H1 (cell line): ENCODE results near the gene UGGT1. TPM values are rescaled to one million over a fixed set of nuclear protein-coding genes. Genes with fewer than 3 reads are reported as not detected.

Experiments used
- CTCF ChIA-PET: fragments of 300-600 bp; sonication (Branson Sonifier 250); formaldehyde crosslinking; loops from one replicate; lab custom pipeline; 2021; ENCODE audit not compliant: partially characterized antibody; lab: Charles Lee
- POLR2A ChIA-PET: fragments of 300-600 bp; sonication (Branson Sonifier 250); formaldehyde crosslinking; loops from one replicate; lab custom pipeline; 2021; ENCODE audit warnings: inconsistent platforms; ENCODE audit not compliant: partially characterized antibody; lab: Charles Lee
- DNase-seq, 2 experiments: peaks; one replicate each; pipeline versions ENCODE4 v3.0.0 to v3.0.0-alpha.2; 2010 to 2022; ENCODE audit warnings: low spot score in 2 of 2, low read depth in 1 of 2, mixed read lengths in 1 of 2
- FAIRE-seq: peaks from 2 replicates; lab custom pipeline; 2011; peaks lifted over from hg19 to GRCh38; lab: Jason Lieb, UNC
- H2AFZ ChIP-seq: 2 replicates; pipeline ENCODE4 v1.8.1; 2012; ENCODE audit warnings: low read length, inconsistent platforms
- H2AK5ac ChIP-seq: 2 replicates; pipeline ENCODE4 v1.6.1; 2013; ENCODE audit warnings: low read depth, low read length
- H2BK120ac ChIP-seq: replicated peaks from 2 replicates; pipeline ENCODE3; 2013; ENCODE audit warnings: low read depth, low read length, inconsistent platforms
- H2BK12ac ChIP-seq: 2 replicates; pipeline ENCODE4 v1.6.1; 2013; ENCODE audit warnings: low read depth, low read length
- H2BK15ac ChIP-seq: 2 replicates; pipeline ENCODE4 v1.6.1; 2013; ENCODE audit warnings: low read length
- H2BK20ac ChIP-seq: 2 replicates; pipeline ENCODE4 v1.6.1; 2013; ENCODE audit warnings: low read length
- H2BK5ac ChIP-seq: 2 replicates; pipeline ENCODE4 v1.6.1; 2013; ENCODE audit warnings: low read depth, low read length
- H3K14ac ChIP-seq: 2 replicates; pipeline ENCODE4 v1.6.1; 2013; ENCODE audit warnings: inconsistent platforms; ENCODE audit not compliant: insufficient read length
- H3K18ac ChIP-seq: 2 replicates; pipeline ENCODE4 v1.6.1; 2013; ENCODE audit warnings: low read length; ENCODE audit errors: extremely low read depth
- H3K23ac ChIP-seq: 2 replicates; pipeline ENCODE4 v1.6.1; 2013; ENCODE audit warnings: inconsistent platforms; ENCODE audit not compliant: insufficient read length
- H3K23me2 ChIP-seq: 2 replicates; pipeline ENCODE4 v1.6.1; 2013; ENCODE audit warnings: low read depth, low read length
- H3K27ac ChIP-seq: 2 replicates; pipeline ENCODE4 v1.6.1; 2011; ENCODE audit warnings: low read depth, low read length, inconsistent platforms
- H3K27me3 ChIP-seq, 4 experiments: replicated peaks in 1 of 4; 1 replicate in 1 of 4; 2 replicates in 3 of 4; pipeline versions ENCODE4 v1.6.1 to v1.8.1; 2011 to 2013; ENCODE audit warnings: low read length in 3 of 4, mild to moderate bottlenecking in 3 of 4, inconsistent platforms in 2 of 4, mixed read lengths in 2 of 4, moderate library complexity in 1 of 4; ENCODE audit not compliant: control insufficient read depth in 3 of 4, insufficient read depth in 3 of 4; ENCODE audit errors: extremely low read depth in 1 of 4
- H3K36me3 ChIP-seq, 4 experiments: 2 replicates each; pipeline versions ENCODE4 v1.6.1 to v1.8.1; 2011 to 2013; ENCODE audit warnings: mild to moderate bottlenecking in 4 of 4, low read length in 3 of 4, moderate library complexity in 2 of 4, control low read depth in 1 of 4, inconsistent platforms in 1 of 4; ENCODE audit not compliant: insufficient read depth in 4 of 4, control insufficient read depth in 2 of 4
- H3K4ac ChIP-seq: replicated peaks from 2 replicates; pipeline ENCODE3; 2013; ENCODE audit warnings: low read length, low read depth, mixed read lengths, inconsistent platforms; ENCODE audit not compliant: insufficient read length
- H3K4me1 ChIP-seq, 4 experiments: replicated peaks in 1 of 4; 1 replicate in 1 of 4; 2 replicates in 3 of 4; pipeline versions ENCODE4 v1.6.1 to v1.8.1; 2011 to 2013; ENCODE audit warnings: low read length in 3 of 4, inconsistent platforms in 2 of 4, mixed read lengths in 1 of 4; ENCODE audit not compliant: insufficient read depth in 4 of 4, control insufficient read depth in 3 of 4
- H3K4me2 ChIP-seq, 2 experiments: 2 replicates each; pipeline versions ENCODE4 v1.6.1 to v1.8.1; 2011 to 2013; ENCODE audit warnings: low read depth in 2 of 2, low read length in 2 of 2, control low read depth in 1 of 2, inconsistent platforms in 1 of 2, mild to moderate bottlenecking in 1 of 2; ENCODE audit not compliant: insufficient read depth in 1 of 2
- H3K4me3 ChIP-seq, 4 experiments: fragments of 200-600, 300-600 bp in 1 of 4; sonication (generic), shearing (Covaris generic), sonication (Bioruptor Twin) in 1 of 4; 2 replicates each; pipeline versions ENCODE4 v1.5.1 to v1.8.1; 2011 to 2016; ENCODE audit warnings: low read length in 4 of 4, low read depth in 3 of 4, control low read depth in 2 of 4, inconsistent platforms in 2 of 4, mild to moderate bottlenecking in 2 of 4, mixed read lengths in 1 of 4, moderate library complexity in 1 of 4; ENCODE audit not compliant: insufficient read depth in 2 of 4; ENCODE audit errors: extremely low read depth in 1 of 4
- H3K56ac ChIP-seq: replicated peaks from 2 replicates; pipeline ENCODE3; 2013; ENCODE audit warnings: low read depth, mild to moderate bottlenecking, mixed read lengths, low read length, inconsistent platforms; ENCODE audit not compliant: insufficient read length
- H3K79me1 ChIP-seq: 2 replicates; pipeline ENCODE4 v1.6.1; 2013; ENCODE audit warnings: low read depth, low read length, control low read depth
- H3K79me2 ChIP-seq, 2 experiments: 2 replicates each; pipeline versions ENCODE4 v1.6.1 to v1.8.1; 2012 to 2013; ENCODE audit warnings: low read length in 2 of 2, mild to moderate bottlenecking in 2 of 2, inconsistent platforms in 1 of 2; ENCODE audit not compliant: insufficient read depth in 2 of 2, control insufficient read depth in 1 of 2
- H3K9ac ChIP-seq, 4 experiments: replicated peaks in 1 of 4; 1 replicate in 1 of 4; 2 replicates in 3 of 4; pipeline versions ENCODE4 v1.6.1 to v1.8.1; 2011 to 2013; ENCODE audit warnings: low read depth in 3 of 4, low read length in 3 of 4, control low read depth in 2 of 4, mild to moderate bottlenecking in 2 of 4, moderate library complexity in 2 of 4, inconsistent platforms in 1 of 4; ENCODE audit errors: extremely low read depth in 1 of 4
- H3K9me3 ChIP-seq, 2 experiments: 2 replicates each; pipeline versions ENCODE4 v1.6.1 to v1.8.1; 2012 to 2013; ENCODE audit warnings: mild to moderate bottlenecking in 2 of 2, moderate library complexity in 2 of 2, control low read depth in 1 of 2, inconsistent platforms in 1 of 2, low read depth in 1 of 2, low read length in 1 of 2, mixed read lengths in 1 of 2; ENCODE audit not compliant: insufficient read depth in 2 of 2
- H4K20me1 ChIP-seq, 2 experiments: replicated peaks in 1 of 2; 2 replicates each; pipeline versions ENCODE3 to v1.8.1; 2011 to 2013; ENCODE audit warnings: inconsistent platforms in 2 of 2, low read length in 2 of 2, mild to moderate bottlenecking in 1 of 2; ENCODE audit not compliant: insufficient read depth in 2 of 2, control insufficient read depth in 1 of 2
- H4K5ac ChIP-seq: 2 replicates; pipeline ENCODE4 v1.6.1; 2013; ENCODE audit warnings: low read length, low read depth, mixed read lengths, inconsistent platforms; ENCODE audit not compliant: insufficient read length
- H4K8ac ChIP-seq: 2 replicates; pipeline ENCODE4 v1.8.0; 2013; ENCODE audit warnings: mild to moderate bottlenecking, moderate library complexity, low read length, inconsistent platforms; ENCODE audit not compliant: insufficient read depth; ENCODE audit errors: extremely low read depth
- H4K91ac ChIP-seq: replicated peaks from 2 replicates; pipeline ENCODE3; 2013; ENCODE audit warnings: low read length, mixed read lengths, inconsistent platforms; ENCODE audit not compliant: insufficient read length
- BCL11A ChIP-seq, 2 experiments: IDR thresholded peaks; one replicate each; pipeline ENCODE4 v1.6.1; 2011; ENCODE audit warnings: low read depth in 2 of 2, low read length in 2 of 2, mild to moderate bottlenecking in 2 of 2
- PHF8 ChIP-seq: fragments of 200-600 bp; sonication (generic); conservative IDR thresholded peaks from 2 replicates; pipeline ENCODE4 v1.7.1; 2012; ENCODE audit warnings: low read depth, mild to moderate bottlenecking, inconsistent platforms, low read length, moderate library complexity
- RAD21 ChIP-seq, 2 experiments: IDR thresholded peaks in 1 of 2; conservative IDR thresholded peaks in 1 of 2; 2 replicates each; pipeline ENCODE4 v1.6.1; 2011; ENCODE audit warnings: low read depth in 2 of 2, low read length in 2 of 2, improper control_type of control experiment in 1 of 2, inconsistent platforms in 1 of 2, mild to moderate bottlenecking in 1 of 2, moderate library complexity in 1 of 2
- SP4 ChIP-seq: IDR thresholded peaks from 2 replicates; pipeline ENCODE4 v1.6.1; 2012; ENCODE audit warnings: low read length, inconsistent platforms
- SUZ12 ChIP-seq: fragments of 200-600 bp; sonication (generic); IDR thresholded peaks from 2 replicates; pipeline ENCODE4 v1.6.1; 2012; ENCODE audit warnings: mild to moderate bottlenecking, inconsistent platforms, low read length, moderate library complexity, mixed read lengths
- WGBS, 2 experiments: shearing (Covaris generic) in 1 of 2; methylation state at CpG; one replicate each; pipeline versions ENCODE4 v1.1.6 to v1.1.7; 2013 to 2015; ENCODE audit warnings: low lambda C conversion rate in 2 of 2, mixed read lengths in 2 of 2, inconsistent platforms in 1 of 2, low coverage in 1 of 2, missing lambda C conversion rate in 1 of 2; ENCODE audit not compliant: insufficient replicate concordance in 2 of 2, insufficient coverage in 1 of 2, insufficient read length in 1 of 2; ENCODE audit errors: extremely low coverage in 1 of 2, missing lambda C conversion rate in 1 of 2; 5-methylcytosine and 5-hydroxymethylcytosine counted together
- polyA plus RNA-seq, 7 experiments: library from polyadenylated mRNA; depleted of rRNA in 3 of 7; stranded (reverse) in 5 of 7; unstranded in 2 of 7; fragments of >200 nt in 5 of 7; fragments of 200-250 nt in 2 of 7; gene quantifications; 1 replicate in 5 of 7; 2 replicates in 1 of 7; 4 replicates in 1 of 7; pipeline versions ENCODE4 v1.2.1 to v1.2.3, GENCODE V29; 2011 to 2013; ENCODE audit warnings: missing spikeins in 2 of 7, mixed read lengths in 2 of 7
- total RNA-seq: library from RNA; stranded (reverse); fragmentation: NEBNext Ultra II Directional; extraction: Animal tissue kit (Norgen Biotek cat#: 25700); gene quantifications from 2 replicates; pipeline ENCODE4 v1.2.1, GENCODE V29; 2021

UGGT1 gene
- total and polyA plus RNA-seq, 2 of the 8 experiments (the other 6 are each of a cell fraction or from before 2014, with no cell fraction given), result 14.9 to 57.3 TPM

DNA sequence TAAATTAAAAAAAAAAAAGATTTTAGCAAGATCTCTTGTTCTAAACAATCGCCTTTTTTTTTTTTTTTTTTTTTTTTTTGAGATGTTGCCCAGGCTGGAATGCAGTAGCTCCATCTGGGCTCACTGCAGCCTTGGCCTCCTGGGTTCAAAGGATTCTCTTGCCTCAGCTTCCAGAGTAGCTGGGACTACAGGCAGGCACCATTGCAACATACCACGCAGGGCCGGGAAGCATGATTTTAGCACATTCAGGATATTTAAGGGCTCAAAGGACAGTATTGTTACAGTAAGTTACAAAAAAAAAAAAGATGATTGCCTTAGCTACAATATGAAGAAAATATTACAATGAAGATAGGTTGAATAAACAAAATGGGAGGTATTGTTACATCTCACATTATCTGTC lies 33.7 kb upstream of the UGGT1 start:
- H2BK20ac ChIP-seq, result no peak overlapping the region
- H3K27me3 ChIP-seq, result no peaks in the 10 kb centered on the region
- no peak overlapping the region for H3K14ac ChIP-seq
- H3K9me3 ChIP-seq, result no peaks in the 10 kb centered on the region
- H3K36me3 ChIP-seq, result no peaks in the 10 kb centered on the region
- POLR2A ChIA-PET, result no interaction called here
- no peak overlapping the region for H2BK12ac ChIP-seq
- no peaks in the 10 kb centered on the region for H3K23me2 ChIP-seq
- no peak overlapping the region for H2BK120ac ChIP-seq
- no peak overlapping the region for H3K56ac ChIP-seq
- no peak overlapping the region for H2AFZ ChIP-seq
- H2BK5ac ChIP-seq, result no peak overlapping the region
- H4K8ac ChIP-seq, result no peak overlapping the region
- no peaks in the 10 kb centered on the region for H3K79me2 ChIP-seq
- H4K5ac ChIP-seq, result no peak overlapping the region
- no peak overlapping the region for H4K91ac ChIP-seq
- H2AK5ac ChIP-seq, result no peak overlapping the region
- H3K27ac ChIP-seq, result no peak overlapping the region
- no peak overlapping the region for H3K9ac ChIP-seq
- no peak overlapping the region for H2BK15ac ChIP-seq
- H3K4me2 ChIP-seq, result no peak overlapping the region
- H3K18ac ChIP-seq, result no peak overlapping the region
- no peaks in the 10 kb centered on the region for H3K79me1 ChIP-seq
- CTCF ChIA-PET, result interaction anchor here (0.6 to 0.8 kb wide), 2 partner anchors 14 to 963 kb away, joined by 3 read pairs; no protein-coding TSS in a partner anchor
- TF ChIP-seq SP4, result no peak
- TF ChIP-seq BCL11A (IDR thresholded peaks at IDR 0.05; ENCODE audit: low read depth in 2 of 2, low read length in 2 of 2), result no peak
- TF ChIP-seq PHF8, result no peak
- TF ChIP-seq SUZ12, result no peak
- TF ChIP-seq RAD21 (IDR thresholded peaks at IDR 0.05 in 1 of 2, conservative IDR thresholded peaks at IDR 0.05 in 1 of 2; ENCODE audit: low read depth in 2 of 2, low read length in 2 of 2), result no peak
- TF ChIP-seq, all 59 proteins: peak for 0
- Histone ChIP-seq H3K4me1 (no peaks in the 10 kb centered on the region), H3K4ac (no peak overlapping the region), H4K20me1 (no peaks in the 10 kb centered on the region), H3K4me3 (no peak overlapping the region), H3K23ac (no peak overlapping the region)
- FAIRE-seq (no peak), DNase-seq (no peak)
- WGBS, 2 experiments, result 100% methylated on average over 2 of the region's 3 CpGs; no CpG with 5 or more reads in 1 of the 2 experiments
